Immature natural killer cell (primary cell): ENCODE data around the gene HIP1. TPM values are rescaled to one million over a fixed set of nuclear protein-coding genes. Genes with fewer than 3 reads are reported as not detected.
"Not testable (repeated sequence)": the region's sequence is repeated elsewhere in the genome, so short reads cannot be mapped to it uniquely, and the experiment has no call there.

Experiments
- DNase-seq, 3 donors: peaks; one replicate each; pipeline ENCODE4 v3.0.0; 2022; ENCODE audit warnings: mixed read lengths in 1 of 3
- H3K27ac Mint-ChIP-seq, 6 donors: one replicate each; pipeline ENCODE4 v1.8.0; 2020; ENCODE audit warnings: mixed read lengths in 6 of 6, mild to moderate bottlenecking in 5 of 6, inconsistent platforms in 4 of 6, moderate library complexity in 3 of 6
- H3K27me3 Mint-ChIP-seq, 3 donors: one replicate each; pipeline ENCODE4 v1.8.0; 2020 to 2021; ENCODE audit warnings: low read depth in 3 of 3, mild to moderate bottlenecking in 3 of 3, mixed read lengths in 3 of 3, moderate library complexity in 3 of 3, inconsistent platforms in 1 of 3
- H3K36me3 Mint-ChIP-seq, 3 donors: one replicate each; pipeline ENCODE4 v1.8.0; 2020; ENCODE audit warnings: mixed read lengths in 3 of 3, inconsistent platforms in 2 of 3, mild to moderate bottlenecking in 2 of 3
- H3K4me1 Mint-ChIP-seq, 2 donors: one replicate each; pipeline ENCODE4 v1.8.0; 2020; ENCODE audit warnings: inconsistent platforms in 2 of 2, mild to moderate bottlenecking in 2 of 2, mixed read lengths in 2 of 2, moderate library complexity in 1 of 2
- H3K4me3 Mint-ChIP-seq, 5 donors: one replicate each; pipeline ENCODE4 v1.8.0; 2020; ENCODE audit warnings: mild to moderate bottlenecking in 5 of 5, mixed read lengths in 5 of 5, inconsistent platforms in 3 of 5, moderate library complexity in 3 of 5
- H3K9me3 Mint-ChIP-seq, 6 donors: one replicate each; pipeline ENCODE4 v1.8.0; 2020; ENCODE audit warnings: mild to moderate bottlenecking in 6 of 6, mixed read lengths in 6 of 6, inconsistent platforms in 4 of 6, moderate library complexity in 3 of 6
- polyA plus RNA-seq, 3 donors: library from polyadenylated mRNA; unstranded; fragments of 300-500 nt; fragmentation: Illumina TruSeq; gene quantifications; one replicate each; pipeline ENCODE4 v1.2.3, GENCODE V29; 2021

The HIP1 gene
- polyA plus RNA-seq, 3 donors from 2014 or later: 3.9 to 13.3 (median 5.9) TPM

DNA sequence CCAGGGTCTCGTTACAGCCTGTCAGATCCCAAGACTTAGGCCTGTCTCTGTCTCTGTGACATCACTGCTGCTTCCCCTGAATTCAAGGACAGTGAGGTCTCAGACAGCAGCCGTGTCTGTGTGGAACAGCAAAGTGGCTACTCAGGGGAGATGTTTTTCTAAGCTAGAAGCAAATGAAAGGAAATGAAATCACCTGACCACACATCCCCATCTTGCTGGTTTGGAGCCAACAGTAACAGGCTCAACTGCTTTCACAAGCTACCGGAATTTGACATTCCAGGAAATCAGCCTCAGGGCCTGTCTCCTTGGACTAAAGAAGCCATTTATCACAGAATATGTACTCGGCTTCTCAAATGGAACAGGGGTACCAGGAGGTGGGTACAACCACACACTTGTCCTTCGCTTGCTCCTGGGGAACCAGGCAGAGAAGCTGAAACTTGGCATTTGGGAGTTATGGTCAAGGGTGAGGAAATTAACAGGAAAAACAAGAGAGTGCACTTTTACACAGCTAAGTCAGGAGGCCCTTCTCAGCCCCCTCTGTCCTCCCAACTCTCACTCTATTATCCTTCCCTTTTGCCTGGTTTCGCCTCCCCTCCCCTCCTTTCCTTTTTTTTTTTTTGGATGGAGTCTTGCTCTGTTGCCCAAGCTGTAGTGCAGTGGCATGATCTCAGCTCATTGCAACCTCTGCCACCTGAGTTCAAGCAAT, 173.5 kb downstream of the HIP1 start:
- Mint-ChIP-seq H3K36me3 (peaks cover 29 to 46% (median 36%) of the 10 kb centered on the region in 3 donors), H3K4me3 (no peak overlapping the region), H3K9me3 (peaks cover 0 to 4% (median 0%) of the 10 kb centered on the region in 6 donors), H3K27ac (peak overlapping the region in 1 of 6 donors; percentile 34), H3K27me3 (no peaks in the 10 kb centered on the region), H3K4me1 (no peaks in the 10 kb centered on the region)
- no peak for DNase-seq

DNA sequence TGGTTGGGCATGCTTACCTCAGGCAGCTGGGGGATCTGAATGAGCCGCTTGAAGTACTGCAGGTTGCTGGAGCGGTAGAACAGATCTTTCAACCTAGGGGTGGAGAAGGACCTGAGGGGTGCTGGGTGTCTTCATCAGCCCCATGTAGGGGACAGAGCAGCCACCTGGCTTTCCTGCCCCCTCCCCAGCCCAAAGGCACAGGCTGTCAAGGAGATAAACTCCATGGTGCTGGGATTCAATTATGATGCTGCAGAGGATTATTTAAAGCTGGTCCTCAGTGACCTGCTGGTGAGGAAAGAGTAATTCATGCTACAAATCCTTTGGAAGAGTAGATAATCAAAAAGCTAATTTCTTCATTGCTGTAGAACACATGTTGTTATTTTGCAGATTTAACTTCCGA, 175.6 kb downstream of the HIP1 start:
- Mint-ChIP-seq H3K27me3 (no peaks in the 10 kb centered on the region), H3K36me3 (peaks cover 26 to 48% (median 39%) of the 10 kb centered on the region in 3 donors), H3K4me3 (no peak overlapping the region), H3K27ac (no peak overlapping the region), H3K4me1 (no peaks in the 10 kb centered on the region), H3K9me3 (peaks cover 0 to 4% (median 0%) of the 10 kb centered on the region in 6 donors)
- DNase-seq: no peak

DNA sequence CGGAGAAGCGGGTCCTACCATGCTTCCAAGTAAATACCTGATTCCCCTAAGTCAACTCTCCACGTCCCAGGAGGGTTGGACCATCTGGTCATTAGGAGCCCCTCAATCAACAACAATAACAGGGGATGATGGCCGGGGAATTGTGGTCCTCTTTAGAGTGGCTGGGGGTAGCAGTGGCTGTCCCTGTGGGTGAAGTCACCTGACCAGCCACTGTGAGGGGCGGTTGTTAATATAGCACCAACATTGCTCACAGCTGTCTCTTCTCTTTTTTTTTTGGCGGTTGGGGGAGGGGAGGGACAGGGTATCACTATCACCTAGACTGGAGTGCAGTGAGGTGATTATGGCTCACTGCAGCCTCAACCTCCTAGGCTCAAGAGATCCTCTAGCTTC, 178.8 kb downstream of the HIP1 start:
- no peak overlapping the region for H3K27ac Mint-ChIP-seq
- peaks cover 36 to 54% (median 45%) of the 10 kb centered on the region in 3 donors for H3K36me3 Mint-ChIP-seq
- no peak overlapping the region for H3K4me3 Mint-ChIP-seq
- no peaks in the 10 kb centered on the region for H3K4me1 Mint-ChIP-seq
- H3K9me3 Mint-ChIP-seq: peaks cover 0 to 4% (median 0%) of the 10 kb centered on the region in 6 donors
- DNase-seq: no peak
- no peaks in the 10 kb centered on the region for H3K27me3 Mint-ChIP-seq

DNA sequence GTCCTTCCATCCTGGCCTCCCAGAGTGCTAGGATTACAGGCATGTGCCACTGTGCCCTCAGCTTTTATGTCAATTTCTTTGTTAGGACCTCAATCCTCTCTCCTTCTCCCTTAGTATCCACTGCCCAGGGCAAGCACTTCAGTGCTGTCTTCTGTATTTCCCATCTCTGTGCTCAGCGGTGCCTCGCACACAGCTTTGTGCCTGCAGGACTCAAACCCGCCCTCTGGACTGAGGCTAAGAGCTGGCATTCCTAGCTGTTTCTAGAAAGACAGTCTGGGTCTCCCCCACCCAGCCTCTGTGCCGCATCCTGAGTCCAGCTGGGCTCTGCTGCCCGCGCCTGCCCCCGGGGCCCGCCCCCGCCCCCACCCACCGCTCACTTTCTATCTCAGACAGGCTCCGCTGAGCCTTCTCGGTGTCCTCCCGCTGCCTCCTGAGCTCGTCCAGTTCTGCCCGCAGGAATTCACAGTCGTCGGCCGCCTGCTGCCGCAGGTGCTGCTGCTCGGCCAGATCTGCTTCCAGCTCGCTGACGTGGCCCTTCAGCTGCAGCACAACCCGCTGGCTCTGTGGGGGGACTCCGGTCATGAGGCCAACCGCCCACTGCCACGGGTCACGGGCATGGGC, 179.3 kb downstream of the HIP1 start:
- no peak for DNase-seq
- Mint-ChIP-seq H3K36me3 (peaks cover 36 to 55% (median 42%) of the 10 kb centered on the region in 3 donors), H3K27me3 (no peaks in the 10 kb centered on the region), H3K9me3 (peaks cover 0 to 4% (median 0%) of the 10 kb centered on the region in 6 donors), H3K4me1 (no peaks in the 10 kb centered on the region), H3K27ac (peak overlapping the region in 1 of 6 donors; percentile 69), H3K4me3 (no peak overlapping the region)

DNA sequence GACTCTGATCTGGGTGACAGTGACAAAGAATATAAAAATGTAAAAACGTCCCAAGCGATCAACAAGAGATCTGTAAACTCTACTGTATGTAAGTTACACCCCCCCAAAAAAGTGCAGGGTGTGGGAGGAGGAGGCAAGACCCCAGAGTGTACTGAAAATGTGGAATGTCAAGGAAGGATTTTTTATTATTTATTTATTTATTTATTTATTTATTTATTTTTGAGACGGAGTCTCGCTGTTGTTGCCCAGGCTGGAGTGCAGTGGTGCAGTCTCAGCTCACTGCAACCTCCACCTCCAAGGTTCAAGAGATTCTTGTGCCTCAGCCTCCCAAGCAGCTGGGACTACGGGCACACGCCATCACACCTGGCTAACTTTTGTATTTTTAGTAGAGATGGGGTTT, 181.9 kb downstream of the HIP1 start:
- not testable (repeated sequence) for H3K9me3 Mint-ChIP-seq, H3K27me3 Mint-ChIP-seq
- H3K27ac Mint-ChIP-seq: peak overlapping the region in 1 of 6 donors; percentile 68

DNA sequence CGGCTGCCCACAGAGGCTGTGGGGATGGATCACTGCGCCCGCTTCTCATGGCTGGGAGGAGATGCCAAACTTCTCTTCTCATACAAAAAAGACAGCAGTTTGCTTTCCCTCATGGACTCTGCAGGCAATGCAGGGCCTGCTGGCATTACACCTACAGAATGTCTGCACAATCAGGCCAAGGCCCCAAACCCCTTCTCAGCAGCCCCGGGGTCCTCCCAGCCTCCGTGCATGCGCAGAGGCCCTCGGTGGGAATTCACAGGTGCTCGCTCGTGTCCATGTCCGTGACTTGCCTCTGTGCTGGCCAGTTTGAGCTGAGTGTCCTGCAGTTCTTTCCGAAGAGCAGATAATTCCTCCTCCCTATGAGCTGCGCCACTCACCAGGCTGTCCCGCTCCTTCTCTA, 183.0 kb downstream of the HIP1 start:
- Mint-ChIP-seq H3K27ac (no peak overlapping the region), H3K9me3 (no peaks in the 10 kb centered on the region), H3K4me1 (no peaks in the 10 kb centered on the region), H3K4me3 (no peak overlapping the region), H3K27me3 (peaks cover 0 to 1% (median 0%) of the 10 kb centered on the region in 3 donors), H3K36me3 (peaks cover 14 to 36% (median 26%) of the 10 kb centered on the region in 3 donors)
- DNase-seq: no peak

More for the DNA sequence above, 181.9 kb downstream of the HIP1 start:
- H3K4me3 Mint-ChIP-seq, H3K4me1 Mint-ChIP-seq, DNase-seq: not testable (repeated sequence)
- peaks cover 22 to 44% (median 32%) of the 10 kb centered on the region in 3 donors for H3K36me3 Mint-ChIP-seq

DNA sequence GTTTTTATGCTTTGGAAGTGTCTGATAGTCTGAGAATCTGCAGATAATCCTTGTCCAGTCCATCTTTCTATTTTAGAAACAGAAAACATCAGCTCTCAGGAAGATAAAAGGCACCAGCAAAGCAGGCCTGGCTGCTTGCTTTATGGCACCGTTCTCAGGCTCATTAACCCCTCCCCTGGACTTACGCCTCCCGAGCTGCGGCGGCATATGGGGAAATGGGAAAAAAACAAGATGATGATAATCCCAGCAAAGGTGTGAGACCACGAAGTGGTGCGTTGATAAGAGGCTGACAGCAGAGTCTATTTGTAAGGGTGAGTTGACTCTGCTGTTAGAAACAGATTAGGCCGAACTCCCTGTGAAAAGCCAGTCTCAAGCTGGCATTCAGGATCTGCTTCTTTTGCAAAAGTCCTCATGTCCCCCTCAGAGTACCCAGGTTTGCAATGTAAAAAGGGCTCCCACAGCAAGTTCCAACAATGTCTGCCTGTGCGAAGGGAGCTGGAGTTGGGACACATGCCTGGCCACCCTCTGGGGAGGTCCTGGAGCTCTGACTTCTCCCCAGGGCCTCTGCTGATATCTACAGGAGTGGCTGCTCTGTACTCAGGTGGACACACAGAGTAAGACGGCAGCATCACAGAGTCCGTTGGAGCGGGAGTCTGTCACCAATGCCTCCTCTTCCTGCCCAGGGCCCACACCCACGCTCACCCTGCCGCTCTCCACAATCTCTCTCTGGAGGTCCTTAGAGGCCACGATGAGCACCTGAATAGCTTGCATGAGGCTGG, 192.3 kb downstream of the HIP1 start:
- H3K27me3 Mint-ChIP-seq: peaks cover 0 to 2% (median 0%) of the 10 kb centered on the region in 3 donors
- no peak overlapping the region for H3K27ac Mint-ChIP-seq
- no peak for DNase-seq
- H3K36me3 Mint-ChIP-seq: peaks cover 0 to 25% (median 23%) of the 10 kb centered on the region in 3 donors
- H3K4me1 Mint-ChIP-seq: no peaks in the 10 kb centered on the region
- no peaks in the 10 kb centered on the region for H3K9me3 Mint-ChIP-seq
- H3K4me3 Mint-ChIP-seq: no peak overlapping the region

DNA sequence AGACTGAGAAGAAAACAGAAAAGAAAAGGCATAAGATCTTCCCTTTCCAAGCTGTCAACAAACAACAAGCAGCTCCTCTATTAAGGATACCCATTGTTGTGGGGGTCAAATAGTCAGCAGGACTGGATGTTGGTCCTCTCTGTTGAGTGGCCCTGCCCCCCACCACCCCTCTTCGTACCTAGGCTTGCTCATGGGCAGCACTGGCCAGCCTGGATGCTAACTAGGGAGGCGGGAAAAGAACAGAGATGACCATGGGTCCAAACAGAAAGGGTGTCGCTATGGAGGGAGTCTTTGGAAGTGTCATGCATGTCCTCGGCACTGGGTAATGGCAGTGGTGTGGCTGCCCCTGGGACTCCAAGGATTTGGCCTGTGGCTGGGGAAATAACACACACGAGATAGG, 201.0 kb downstream of the HIP1 start:
- no peak overlapping the region for H3K27ac Mint-ChIP-seq

DNA sequence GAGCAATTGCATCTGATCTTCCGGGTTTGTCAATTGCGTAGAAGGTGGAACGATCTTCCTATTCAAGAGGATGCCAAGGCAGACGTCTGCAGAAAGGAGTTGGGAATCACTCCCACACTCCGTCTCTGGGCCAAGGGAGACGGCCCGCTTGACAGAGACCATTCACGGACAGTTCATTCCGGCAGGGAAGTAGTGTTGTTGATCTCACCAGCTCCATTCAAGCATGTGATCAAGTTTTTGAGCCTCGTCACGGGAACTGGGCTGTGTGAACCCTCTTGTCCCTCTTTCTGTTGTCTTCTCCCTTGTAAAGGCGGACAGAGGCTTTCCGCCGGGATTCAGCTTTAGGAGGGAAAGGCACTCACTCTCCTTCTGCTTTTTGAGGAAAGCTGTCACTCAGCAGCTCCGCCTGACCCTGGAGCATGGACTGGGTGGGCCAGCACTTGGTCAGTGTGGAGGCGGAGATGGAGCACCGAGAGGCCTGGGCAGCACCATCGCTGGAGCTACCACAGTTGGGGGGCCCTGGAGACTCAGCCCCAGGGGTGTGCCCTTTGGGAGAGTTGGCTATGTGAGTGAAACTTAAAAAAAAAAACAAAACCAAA, 201.7 kb downstream of the HIP1 start:
- H3K27ac Mint-ChIP-seq: no peak overlapping the region

More for the DNA sequence above, 201.0 kb downstream of the HIP1 start:
- Mint-ChIP-seq H3K4me1 (no peaks in the 10 kb centered on the region), H3K36me3 (peaks cover 12 to 32% (median 27%) of the 10 kb centered on the region in 3 donors), H3K27me3 (no peaks in the 10 kb centered on the region), H3K9me3 (no peaks in the 10 kb centered on the region), H3K4me3 (no peak overlapping the region)
- DNase-seq: no peak

DNA sequence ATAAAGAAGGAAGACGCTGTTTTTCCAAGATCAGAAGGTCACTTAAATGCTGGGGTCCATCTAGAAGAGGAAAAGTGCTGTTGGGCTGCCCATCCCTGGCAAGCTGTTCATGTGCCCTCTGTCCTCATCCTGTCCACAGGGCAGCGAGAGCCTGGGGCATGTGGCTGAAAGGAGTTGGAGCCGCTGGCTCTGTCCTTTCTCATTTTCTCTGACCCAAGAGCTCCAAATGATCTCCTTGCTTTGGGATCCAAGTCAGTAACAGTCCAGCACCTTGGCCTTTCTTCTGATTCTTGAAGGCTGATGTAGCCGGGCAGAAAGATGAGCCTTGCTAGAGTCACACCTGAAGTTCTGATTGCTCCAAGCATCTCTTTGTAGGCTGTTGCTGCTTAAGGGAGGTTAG, 202.2 kb downstream of the HIP1 start:
- no peak overlapping the region for H3K27ac Mint-ChIP-seq
- DNase-seq: no peak
- no peaks in the 10 kb centered on the region for H3K4me1 Mint-ChIP-seq
- H3K9me3 Mint-ChIP-seq: no peaks in the 10 kb centered on the region
- H3K27me3 Mint-ChIP-seq: no peaks in the 10 kb centered on the region
- peaks cover 12 to 27% (median 22%) of the 10 kb centered on the region in 3 donors for H3K36me3 Mint-ChIP-seq
- H3K4me3 Mint-ChIP-seq: no peak overlapping the region

More for the DNA sequence above, 201.7 kb downstream of the HIP1 start:
- Mint-ChIP-seq H3K36me3 (peaks cover 12 to 32% (median 26%) of the 10 kb centered on the region in 3 donors), H3K9me3 (no peaks in the 10 kb centered on the region), H3K4me3 (no peak overlapping the region), H3K27me3 (no peaks in the 10 kb centered on the region), H3K4me1 (no peaks in the 10 kb centered on the region)
- no peak for DNase-seq

DNA sequence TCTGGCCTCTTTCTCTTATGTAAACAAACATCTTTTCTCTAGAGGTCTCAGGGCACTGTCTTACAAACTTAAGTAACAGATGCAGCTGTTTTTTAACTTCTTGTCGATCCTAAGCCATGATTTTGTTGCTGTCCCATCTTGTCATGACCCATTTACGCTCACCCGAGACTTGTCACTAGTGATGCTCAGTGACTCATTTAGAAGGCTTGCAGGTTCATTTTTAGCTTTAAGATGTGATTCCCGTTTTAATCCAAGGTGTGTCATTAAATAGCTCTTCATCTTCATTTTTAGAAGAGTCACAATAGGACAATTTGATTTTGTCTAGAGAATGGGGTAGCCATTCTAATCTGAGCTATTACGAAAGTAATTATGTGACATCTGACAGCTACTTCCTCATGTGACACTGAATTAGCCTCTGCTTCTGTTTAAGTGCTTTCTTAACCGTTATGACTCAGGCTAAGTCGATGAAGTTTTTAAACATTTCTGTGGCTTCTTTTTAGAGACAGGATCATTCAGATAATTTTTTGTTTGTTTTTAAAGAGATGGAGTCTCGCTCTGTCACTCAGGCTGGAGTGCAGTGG, 203.9 kb downstream of the HIP1 start:
- H3K4me3 Mint-ChIP-seq: no peak overlapping the region
- H3K9me3 Mint-ChIP-seq: no peaks in the 10 kb centered on the region
- H3K4me1 Mint-ChIP-seq: no peaks in the 10 kb centered on the region
- H3K27ac Mint-ChIP-seq: no peak overlapping the region
- no peak for DNase-seq
- no peaks in the 10 kb centered on the region for H3K27me3 Mint-ChIP-seq
- peaks cover 12 to 24% (median 18%) of the 10 kb centered on the region in 3 donors for H3K36me3 Mint-ChIP-seq

DNA sequence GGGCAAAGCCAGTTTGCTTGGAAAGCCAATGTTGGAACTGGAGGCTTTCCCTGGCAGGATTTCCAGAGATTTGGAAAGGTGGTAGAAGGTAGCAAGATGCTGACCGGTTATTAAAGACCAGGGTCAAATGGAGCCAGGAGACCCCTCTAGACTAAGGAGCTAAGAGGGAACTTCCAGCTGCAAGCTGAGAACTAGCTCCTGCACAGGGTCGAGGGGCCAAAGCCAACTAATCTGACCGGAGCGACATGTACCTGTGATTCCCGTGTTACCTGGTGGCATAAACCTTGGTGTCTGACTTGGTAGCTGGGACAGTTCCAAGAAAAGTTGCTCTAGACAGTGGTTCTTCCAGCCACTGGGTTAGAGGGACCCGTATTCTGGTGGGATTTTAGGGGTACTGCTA, 204.8 kb downstream of the HIP1 start:
- Mint-ChIP-seq H3K4me1 (no peaks in the 10 kb centered on the region), H3K9me3 (no peaks in the 10 kb centered on the region), H3K36me3 (peaks cover 10 to 20% (median 12%) of the 10 kb centered on the region in 3 donors), H3K27me3 (no peaks in the 10 kb centered on the region), H3K27ac (no peak overlapping the region), H3K4me3 (no peak overlapping the region)
- DNase-seq: no peak

DNA sequence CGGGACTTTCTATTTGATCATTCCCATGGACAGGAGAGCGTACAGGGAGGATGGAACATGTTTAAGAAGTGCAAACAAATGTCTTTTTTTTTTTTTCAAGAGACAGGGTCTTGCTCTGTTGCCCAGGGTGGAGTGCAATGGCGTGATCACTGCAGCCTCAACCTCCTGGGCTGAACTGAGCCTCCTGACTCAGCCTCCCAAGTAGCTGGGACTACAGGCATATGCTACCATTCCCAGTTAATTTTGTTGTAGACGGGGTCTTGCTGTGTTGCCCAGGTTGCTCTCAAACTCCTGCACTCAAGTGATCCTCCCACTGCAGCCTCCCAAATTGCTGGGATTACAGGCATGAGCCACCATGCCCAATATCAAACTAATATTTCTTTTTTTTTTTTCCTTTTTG, 206.1 kb downstream of the HIP1 start:
- no peak overlapping the region for H3K4me3 Mint-ChIP-seq
- peaks cover 6 to 7% of the 10 kb centered on the region in 2 donors for H3K4me1 Mint-ChIP-seq
- H3K27ac Mint-ChIP-seq: no peak overlapping the region
- no peaks in the 10 kb centered on the region for H3K9me3 Mint-ChIP-seq
- DNase-seq: no peak
- H3K36me3 Mint-ChIP-seq: peaks cover 4 to 12% (median 8%) of the 10 kb centered on the region in 3 donors
- H3K27me3 Mint-ChIP-seq: peaks cover 0 to 4% (median 0%) of the 10 kb centered on the region in 3 donors
